GF-D8 (cell line): Measurements from ENCODE around the gene BBS4.

Source experiments
- DNase-seq: peaks from one replicate; lab custom pipeline; 2025; lab: John Stamatoyannopoulos, UW

BBS4 gene

DNA sequence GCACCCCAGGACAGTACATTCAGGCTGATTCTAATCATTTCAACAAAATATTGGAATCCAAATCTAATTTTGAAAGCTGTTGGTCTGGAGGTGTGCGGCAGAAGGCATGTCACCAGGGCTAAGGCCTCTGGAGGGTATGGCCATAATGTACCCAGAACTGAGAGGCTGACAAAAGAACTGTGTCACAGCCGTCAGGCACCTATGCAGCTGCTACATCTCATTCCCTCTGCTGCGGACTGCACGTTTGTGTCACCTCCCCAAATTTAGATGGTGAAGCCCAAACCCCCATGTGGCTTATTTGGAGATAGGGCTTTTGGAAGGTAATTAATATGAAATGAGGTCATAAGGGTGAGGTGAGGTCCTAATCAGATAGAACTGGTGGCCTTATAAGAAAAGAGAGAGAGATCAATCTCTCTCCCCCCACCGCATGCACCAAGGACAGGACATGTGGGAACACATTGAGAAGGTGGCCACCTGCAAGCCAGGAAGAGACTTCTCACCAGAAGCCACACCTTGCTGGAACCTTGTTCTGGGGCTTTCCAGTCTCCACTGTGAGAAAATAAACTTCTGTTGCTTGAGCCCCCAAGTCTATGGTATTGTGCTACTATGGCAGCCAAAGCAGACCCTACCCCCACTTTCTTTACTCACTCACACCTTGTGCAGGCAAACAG, 74.7 kb downstream of the BBS4 start:
- no peak for DNase-seq

DNA sequence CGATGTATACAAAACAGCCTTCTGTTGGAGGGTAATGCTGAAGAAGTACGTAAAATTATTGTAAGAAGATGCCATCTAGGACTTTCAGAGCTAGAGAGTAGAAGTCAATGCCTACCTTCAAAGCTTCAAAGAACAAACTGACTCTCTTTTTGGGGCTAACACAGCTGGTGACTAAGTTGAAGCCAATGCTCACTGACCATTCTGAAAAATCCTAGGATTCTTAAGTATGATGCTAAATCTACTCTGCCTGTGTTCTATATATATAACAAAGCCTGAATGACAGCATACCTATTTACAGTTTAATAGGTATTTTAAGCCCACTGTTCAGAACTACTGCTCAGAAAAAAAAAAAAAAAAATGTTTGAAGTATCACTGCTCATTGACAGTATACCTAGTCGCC, 78.6 kb downstream of the BBS4 start:
- DNase-seq: no peak

DNA sequence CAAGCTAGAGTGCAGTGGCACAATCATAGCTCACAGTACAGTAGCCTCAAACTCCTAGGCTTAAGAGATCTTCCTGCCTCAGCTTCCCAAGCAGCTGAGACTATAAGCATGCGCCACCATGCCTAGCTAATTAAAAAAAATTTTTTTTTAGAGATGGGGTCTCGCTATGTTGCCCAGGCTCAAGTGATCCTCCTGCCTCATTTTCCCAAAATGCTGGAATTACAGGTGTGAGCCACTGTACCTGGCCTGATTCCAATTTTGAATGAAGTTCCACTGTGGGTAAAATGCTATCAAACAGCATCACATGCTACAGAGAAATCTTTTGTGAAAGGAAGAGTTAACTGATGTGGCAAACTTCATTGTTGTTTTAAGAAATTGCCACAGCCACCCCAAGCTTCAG, 80.0 kb downstream of the BBS4 start:
- DNase-seq: no peak

DNA sequence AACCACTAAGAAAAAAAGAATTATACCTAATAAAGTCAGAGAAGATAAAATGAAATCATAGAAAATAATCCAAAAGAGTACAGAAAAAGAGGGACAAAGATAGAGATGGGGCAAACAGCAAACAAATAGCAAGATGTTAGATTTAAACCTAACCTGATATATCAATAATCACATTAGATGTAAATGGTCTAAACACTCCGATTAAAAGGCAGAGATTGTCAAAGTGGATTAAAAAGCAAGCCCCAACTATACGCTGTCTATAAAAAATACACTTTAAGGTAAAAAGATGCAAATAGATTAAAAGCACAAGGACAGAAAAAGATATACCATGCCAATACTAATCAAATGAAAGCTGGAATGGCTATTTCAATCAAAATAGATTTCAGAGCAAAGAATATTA, 80.8 kb downstream of the BBS4 start:
- no peak for DNase-seq

DNA sequence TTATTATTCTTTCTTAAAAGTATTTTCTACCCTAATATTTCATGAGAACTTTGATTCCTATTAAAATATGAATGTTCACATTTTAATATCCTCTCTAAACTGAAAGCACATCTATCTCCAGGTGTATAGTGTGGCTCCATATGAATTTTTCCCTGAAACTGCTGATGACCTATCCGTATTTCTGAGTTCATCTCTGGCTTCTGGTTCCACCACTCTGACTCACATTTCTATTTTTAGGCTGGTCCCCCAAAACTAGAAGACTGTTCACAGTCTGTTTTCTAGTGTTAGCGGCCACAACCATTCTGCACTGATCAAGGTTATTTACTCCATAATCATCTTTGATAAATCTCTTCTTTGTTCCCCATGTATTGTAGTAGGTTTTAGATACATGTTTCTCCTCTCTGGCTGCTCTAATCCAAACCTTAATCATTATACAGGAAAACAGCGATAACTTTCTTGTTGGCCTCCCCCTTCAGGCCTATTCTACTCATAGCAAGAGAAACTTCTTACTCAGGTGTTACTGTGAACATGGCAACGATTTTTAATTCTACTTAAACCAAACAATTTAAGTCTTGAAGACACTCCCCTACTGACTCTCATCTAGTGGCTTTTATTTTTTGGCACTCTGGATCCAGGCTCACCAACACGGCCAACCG, 84.8 kb downstream of the BBS4 start:
- DNase-seq: no peak

DNA sequence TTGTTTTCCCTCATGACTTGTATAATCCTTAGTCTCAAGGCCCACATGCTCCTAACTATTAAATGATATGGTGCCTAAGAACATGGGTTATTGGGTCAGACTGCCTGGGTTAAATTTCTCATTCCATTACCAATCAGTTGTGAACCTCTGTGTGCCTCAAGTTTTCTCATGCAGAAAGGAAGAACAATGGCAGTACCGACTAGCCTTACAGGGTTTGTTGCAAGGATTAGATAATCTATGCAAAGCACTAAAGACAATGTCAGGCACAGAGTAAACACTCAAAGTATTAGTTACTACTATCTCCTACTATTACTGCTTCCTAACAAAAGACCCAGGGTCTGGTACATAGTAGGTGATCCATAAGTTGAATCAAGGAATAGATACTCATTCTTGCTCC, 85.3 kb downstream of the BBS4 start:
- no peak for DNase-seq

DNA sequence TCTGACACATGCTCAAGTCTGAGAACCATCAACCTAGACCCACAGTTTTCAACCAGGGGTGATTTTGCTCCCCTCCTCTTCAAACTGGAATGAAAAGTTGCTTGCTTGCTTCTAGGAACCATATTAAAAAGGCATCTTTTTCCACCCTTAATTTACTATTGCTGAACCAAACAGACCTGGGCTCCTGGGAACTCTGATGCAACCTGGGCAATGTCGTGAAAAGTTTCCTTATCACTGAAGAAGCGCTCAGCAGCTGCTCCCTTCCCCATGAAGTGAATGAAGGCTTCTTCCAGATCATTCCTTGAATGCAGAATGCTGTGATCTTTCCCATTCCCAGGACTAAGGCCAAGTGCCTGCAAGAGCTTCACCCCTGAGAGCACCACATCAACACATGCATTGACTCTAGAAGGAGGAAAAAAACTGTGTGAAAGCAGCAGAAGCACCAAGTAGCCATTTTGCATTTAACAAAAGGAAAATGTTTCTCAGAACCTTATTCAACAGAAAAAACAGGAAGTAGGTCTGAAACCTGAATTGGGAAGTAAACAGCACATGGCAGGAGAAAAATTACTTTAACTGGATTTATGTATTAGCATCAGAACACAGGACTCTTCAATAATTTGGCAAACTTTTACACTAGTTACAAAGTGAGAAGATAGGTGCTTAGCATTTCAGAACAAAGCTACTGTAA, 88.8 kb downstream of the BBS4 start:
- peak; percentile 8 for DNase-seq

DNA sequence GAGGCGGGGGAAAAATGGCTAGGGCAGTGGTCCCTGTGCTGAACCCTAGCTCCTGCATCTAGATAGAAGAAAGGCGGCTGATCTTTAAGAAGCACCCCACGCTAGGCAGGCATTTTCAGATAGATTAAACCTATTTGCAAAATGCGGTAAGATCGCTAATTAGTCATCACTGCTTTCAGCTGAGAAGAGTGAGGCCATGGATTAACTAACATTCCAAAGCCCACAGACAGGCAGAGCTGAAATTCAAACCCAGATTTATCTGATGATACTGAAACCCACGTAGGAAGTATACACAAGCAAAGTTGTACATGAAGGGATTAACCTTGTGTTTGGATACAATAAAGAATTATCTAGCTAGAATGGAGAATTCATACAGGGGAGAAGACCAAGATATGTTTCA, 92.8 kb downstream of the BBS4 start:
- no peak for DNase-seq

DNA sequence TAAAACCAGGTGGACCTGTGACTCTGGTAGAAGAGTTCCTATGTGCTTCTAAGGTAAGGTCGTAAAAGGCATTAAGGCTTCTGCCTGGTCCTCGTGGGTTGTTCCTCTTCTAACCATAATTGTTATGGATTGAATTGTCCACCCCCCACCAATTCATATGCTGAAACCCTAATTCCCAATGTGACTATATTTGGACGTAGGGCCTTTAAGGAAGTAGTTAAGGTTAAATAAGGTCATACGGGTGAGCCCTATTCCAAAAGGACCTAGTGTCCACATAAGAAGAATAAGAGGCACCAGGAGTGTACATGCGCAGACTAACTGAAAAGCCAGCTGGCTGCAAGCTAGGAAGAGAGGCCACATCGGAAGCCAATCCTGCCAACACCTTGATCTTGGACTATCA, 95.6 kb downstream of the BBS4 start:
- DNase-seq: no peak

DNA sequence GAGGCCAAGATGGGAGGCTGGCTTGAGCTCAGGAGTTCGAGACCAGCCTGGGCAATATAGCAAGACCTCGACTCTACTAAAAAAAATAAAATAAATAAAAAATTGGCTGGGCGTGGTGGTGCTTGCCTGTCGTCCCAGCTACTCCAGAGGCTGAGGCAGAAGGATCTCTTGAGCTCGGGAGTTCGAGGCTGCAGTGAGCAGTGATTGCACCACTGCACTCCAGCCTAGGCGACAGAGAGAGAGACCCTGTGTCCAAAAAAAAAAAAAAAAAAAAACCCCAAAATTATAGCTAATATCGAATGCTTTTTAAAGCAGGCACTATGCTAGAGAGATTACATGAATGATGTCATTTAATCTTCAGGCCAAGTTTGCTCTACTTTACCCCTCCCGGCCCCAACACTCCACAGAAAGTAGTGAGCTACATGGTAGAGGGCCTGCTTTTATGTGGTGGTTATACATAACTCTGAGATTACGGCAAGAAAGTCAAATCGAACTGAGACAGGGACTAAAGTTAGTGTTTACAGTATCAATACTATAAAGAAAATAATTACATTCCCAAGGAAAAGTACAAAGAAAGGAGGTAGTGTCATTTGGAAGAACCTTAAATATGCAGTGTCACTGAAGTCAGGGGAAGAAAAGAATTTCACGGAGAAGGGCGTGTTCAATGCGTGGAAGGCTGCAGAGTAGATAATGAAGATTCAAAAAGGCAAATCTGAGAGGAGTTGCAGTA, 96.4 kb downstream of the BBS4 start:
- DNase-seq: no peak

DNA sequence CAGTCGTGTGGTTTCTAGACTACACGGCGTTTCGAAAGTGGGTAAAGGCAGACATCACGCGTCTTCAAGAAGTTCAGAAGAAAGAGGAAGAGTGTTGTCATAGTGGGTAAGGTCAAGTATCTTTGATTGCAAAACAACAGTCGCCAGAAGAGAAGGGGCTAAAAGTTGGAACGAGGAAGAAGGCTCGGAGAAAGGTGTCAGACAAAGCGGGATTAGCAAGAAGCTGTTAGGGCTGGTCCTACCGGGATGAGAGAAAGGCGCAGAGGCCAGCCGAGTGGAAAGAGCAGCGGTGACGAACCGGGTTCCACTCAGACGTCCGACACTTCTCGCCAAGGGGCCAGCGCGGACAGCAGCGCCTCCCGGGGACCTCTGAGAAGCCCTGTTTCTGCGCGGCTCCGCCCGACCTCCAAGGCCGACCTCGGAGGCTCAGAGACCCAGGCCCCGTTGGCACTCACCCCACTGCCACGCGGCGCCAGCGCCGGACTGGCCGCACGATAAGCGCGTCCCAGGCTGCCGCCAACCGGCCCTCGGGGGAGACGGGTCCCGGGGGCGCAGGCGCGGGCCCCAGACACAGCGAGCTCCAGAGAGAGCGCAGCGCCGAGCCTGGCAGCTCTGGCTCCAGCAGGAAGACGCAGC, 97.1 kb downstream of the BBS4 start:
- DNase-seq: peak; percentile 96

DNA sequence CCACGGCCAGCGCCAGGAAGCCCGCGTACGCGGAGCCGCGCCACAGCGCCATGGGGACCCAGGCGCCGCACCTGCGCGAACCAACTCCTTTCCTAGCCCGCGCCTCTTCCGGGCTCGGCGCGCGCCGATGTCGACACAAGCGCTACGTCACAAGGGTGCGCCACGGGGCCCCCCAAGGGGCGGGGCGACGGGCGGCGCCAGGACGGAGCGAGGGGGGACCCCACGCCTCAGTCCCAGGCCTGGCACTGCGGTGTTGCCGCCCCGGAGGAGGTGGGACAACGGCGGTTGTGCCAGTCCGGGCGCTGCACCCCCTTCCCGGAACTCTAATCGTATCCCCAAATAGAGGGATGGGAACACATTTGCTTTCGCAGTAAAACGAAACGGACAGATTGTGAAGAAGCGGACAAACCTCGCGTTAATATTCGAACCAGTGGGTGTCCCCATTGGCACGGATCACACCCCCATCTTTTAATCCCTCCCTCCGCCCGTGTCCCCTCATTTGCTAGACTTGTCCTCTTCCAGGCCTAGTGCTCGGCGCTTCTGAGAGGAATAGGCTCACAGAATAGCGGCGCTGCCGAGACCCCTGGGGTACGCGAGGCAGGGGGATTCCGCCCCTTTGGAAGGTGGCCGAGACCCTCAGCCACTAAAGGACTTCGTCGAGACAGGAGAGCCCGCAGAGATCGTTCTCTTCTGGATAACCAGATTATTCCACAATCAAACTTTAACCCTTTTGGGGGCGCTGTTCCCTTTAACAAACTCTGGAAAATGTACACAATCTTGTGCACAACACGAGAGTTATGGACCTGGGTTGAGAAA, 97.8 kb downstream of the BBS4 start, which contains the start of gene ADPGK:
ADPGK (minus strand) TSS at position 119 of the 816 bp plus-strand sequence; CDS start at position 52, 67 bp downstream.
- DNase-seq: peak; percentile 65

DNA sequence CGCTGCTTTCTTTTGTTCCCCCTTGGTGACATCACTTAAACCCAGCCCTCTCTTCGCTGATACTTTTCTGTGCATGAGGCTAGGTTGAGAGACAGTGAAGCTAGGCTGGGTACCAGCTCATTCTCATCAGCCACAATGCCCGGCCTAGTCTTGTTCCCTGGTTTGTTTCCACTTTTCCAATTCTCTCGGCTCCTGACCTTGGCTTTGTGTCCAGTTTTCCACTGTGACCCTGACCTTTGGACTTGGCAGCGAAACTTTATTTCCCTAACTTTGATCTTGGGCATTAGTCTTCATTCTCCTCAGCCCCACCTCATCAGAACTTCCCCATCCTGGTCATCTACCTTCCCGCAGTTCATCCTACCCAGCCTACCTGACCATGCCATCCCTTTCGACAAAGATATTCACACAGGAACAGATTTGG, 98.5 kb downstream of the BBS4 start:
- no peak for DNase-seq

DNA sequence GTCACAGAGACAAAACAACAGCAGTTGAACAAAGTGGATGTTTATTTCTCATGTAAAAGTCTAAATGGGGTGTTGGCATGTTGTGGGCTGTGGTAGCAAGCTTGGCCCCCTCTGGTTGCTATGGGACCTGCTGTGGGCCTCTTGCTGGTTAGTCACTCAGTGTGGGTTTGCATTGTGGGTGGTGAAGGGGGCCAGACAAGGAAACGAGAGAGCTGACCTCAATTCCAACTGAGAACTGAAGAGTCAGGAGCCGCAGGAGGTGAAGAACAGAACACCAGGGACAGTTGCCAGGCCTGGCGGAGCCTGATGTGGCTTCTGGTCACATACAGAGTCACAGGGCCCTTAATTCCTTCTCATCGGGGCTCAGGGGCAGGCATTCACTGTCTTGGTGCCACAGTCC, 99.4 kb downstream of the BBS4 start:
- DNase-seq: no peak

DNA sequence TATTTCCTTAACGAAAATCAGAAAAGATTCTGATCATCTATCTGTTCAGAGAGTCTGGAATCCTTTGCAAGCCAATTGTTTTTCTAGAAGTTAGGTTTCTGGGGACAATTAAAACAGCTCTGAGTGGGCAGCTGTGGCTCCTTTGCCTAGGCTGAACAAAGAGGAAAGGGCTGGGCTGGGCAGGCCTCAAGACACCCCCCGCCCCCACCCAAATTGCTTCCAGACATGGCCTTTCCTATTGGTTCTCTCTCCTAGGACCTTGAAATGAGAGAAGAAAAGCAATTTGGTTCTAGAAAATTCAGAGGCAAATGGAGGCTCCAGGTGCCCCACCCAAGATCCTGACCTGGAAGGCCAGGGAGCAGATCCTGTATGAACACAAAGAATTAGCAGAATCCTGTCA, 99.8 kb downstream of the BBS4 start:
- DNase-seq: no peak

DNA sequence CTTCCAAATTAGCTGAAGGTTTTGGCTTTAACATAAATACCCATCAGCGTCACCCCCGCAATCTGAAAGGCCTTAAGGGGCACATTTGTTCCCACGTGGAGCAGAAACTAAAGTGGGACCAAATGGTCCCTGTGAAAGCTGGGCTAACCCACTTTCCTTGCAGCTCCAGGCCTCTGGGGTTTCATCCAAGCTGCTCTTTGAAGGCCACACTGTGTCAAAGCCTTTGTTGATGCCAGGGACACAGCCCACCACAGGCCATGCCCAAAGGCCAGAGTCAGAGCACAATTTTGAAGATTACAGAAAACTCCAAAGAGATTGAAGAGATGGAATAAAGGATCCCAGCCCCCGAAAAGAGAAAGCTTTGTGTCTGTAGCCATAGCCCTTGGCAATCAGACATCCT, 100.2 kb downstream of the BBS4 start:
- DNase-seq: no peak

DNA sequence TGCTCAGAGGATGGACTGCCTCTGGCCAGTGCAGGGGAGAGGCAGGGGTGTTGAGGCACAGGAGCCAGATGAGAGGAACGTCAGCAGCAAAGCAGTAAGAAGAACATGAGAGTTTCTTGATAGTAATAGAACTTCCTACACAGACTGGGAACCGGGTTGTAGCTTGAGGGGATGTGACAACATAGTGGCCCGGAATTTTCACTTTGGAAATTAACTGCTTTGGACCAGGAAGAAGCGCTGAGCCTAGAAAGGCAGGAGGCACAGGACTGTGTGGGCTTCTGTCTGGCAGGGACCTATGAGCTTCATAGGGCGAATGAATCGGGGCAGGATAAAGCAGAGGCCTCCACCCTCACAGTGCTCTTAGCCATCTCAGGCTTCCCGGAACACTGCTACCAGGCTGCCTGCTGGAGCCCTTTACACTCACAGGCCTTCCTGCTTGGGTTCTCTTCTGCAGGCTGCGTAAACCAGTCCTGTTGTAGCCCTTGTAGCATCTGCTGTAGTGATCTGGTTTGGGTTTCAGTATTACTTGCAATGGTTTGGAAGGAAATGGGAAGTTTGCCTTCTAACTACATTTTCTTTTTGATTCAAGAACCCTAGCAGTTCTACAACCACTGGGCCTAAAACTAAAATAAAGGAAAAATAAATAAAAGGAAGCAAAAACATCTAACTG, 100.8 kb downstream of the BBS4 start:
- DNase-seq: no peak

DNA sequence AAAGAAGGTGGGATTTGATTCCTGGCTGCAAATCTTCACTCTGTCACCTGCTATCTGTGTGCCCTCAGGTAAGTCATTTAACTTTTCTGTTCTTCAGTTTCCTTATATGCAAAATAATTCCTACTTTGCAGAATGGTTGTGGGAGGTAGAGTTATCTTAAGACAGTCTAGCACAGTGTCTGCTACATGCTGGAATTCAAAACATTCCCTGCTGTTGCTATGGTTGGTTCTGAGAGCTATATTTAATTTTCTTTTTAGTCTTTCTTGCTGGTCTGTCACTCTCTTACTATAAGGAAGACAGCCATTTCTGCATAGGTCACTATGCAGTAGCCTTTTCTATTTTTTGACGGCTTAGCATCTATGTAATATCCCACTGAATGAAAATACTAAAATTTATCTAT, 101.5 kb downstream of the BBS4 start:
- no peak for DNase-seq
